ENCODE measurements around the gene KL. TPM values are rescaled to one million over a fixed set of nuclear protein-coding genes. Genes with fewer than 3 reads are reported as not detected.

Gene KL
- total RNA-seq, 2 donors from 2014 or later, result 0.09 TPM; not detected in 1

GRCh38 chr13:33033051-33033812, 17.0 kb downstream of the KL start:
- H3K27me3 Mint-ChIP-seq (ENCODE audit: insufficient read depth), result no peaks in the 10 kb centered on the region
- H3K27ac Mint-ChIP-seq, result no peak overlapping the region
- H3K9ac ChIP-seq (ENCODE audit: extremely low read depth, low read length, poor library complexity, severe bottlenecking), result no peak overlapping the region
- H3K4me1 ChIP-seq (ENCODE audit: control insufficient read depth, insufficient read depth, low read length), result no peaks in the 10 kb centered on the region
- no peaks in the 10 kb centered on the region for H3K36me3 ChIP-seq (ENCODE audit: control insufficient read depth, insufficient read depth, low read length)
- TF ChIP-seq CTCF (conservative IDR thresholded peaks at IDR 0.05), result no peak
- 93 to 97% methylated on average over 10 to 14 of the region's 14 CpGs for WGBS, 2 experiments (ENCODE audit: insufficient coverage in 1 of 2, insufficient read length in 1 of 2)
- no peaks in the 10 kb centered on the region for H3K36me3 Mint-ChIP-seq (ENCODE audit: low read depth)
- no peak overlapping the region for H3K27ac ChIP-seq (ENCODE audit: low read depth, low read length)
- no peak overlapping the region for H3K4me3 ChIP-seq (ENCODE audit: low read length)
- H3K4me3 Mint-ChIP-seq, result no peak overlapping the region
- H3K4me1 Mint-ChIP-seq, result peaks cover 6% of the 10 kb centered on the region
- no peaks in the 10 kb centered on the region for H3K27me3 ChIP-seq (ENCODE audit: control insufficient read depth, insufficient read depth, low read length, poor library complexity, severe bottlenecking)
- DNase-seq, result no peak
- H3K9me3 ChIP-seq (ENCODE audit: control insufficient read depth, low read length), result no peaks in the 10 kb centered on the region
- H3K9me3 Mint-ChIP-seq, result no peaks in the 10 kb centered on the region

- H3K36me3 Mint-ChIP-seq (ENCODE audit: low read depth), result no peaks in the 10 kb centered on the region
- DNase-seq, result no peak
- no peaks in the 10 kb centered on the region for H3K27me3 ChIP-seq (ENCODE audit: control insufficient read depth, insufficient read depth, low read length, poor library complexity, severe bottlenecking)
- no peaks in the 10 kb centered on the region for H3K27me3 Mint-ChIP-seq (ENCODE audit: insufficient read depth)
- H3K4me1 ChIP-seq (ENCODE audit: control insufficient read depth, insufficient read depth, low read length), result no peaks in the 10 kb centered on the region
- no peak overlapping the region for H3K27ac Mint-ChIP-seq
- H3K4me1 Mint-ChIP-seq, result peaks cover 6% of the 10 kb centered on the region
- no peaks in the 10 kb centered on the region for H3K9me3 Mint-ChIP-seq
- H3K4me3 Mint-ChIP-seq, result no peak overlapping the region
- H3K9me3 ChIP-seq (ENCODE audit: control insufficient read depth, low read length), result no peaks in the 10 kb centered on the region
- no peak for TF ChIP-seq CTCF (conservative IDR thresholded peaks at IDR 0.05)
- H3K4me3 ChIP-seq (ENCODE audit: low read length), result no peak overlapping the region
- H3K36me3 ChIP-seq (ENCODE audit: control insufficient read depth, insufficient read depth, low read length), result no peaks in the 10 kb centered on the region
- H3K9ac ChIP-seq (ENCODE audit: extremely low read depth, low read length, poor library complexity, severe bottlenecking), result no peak overlapping the region
- H3K27ac ChIP-seq (ENCODE audit: low read depth, low read length), result no peak overlapping the region
Measured at GRCh38 chr13:33033986-33034385, 17.8 kb downstream of the KL start.

- H3K9me3 Mint-ChIP-seq, result no peaks in the 10 kb centered on the region
- Histone ChIP-seq H3K4me1 (ENCODE audit: control insufficient read depth, insufficient read depth, low read length) (no peaks in the 10 kb centered on the region), H3K27ac (ENCODE audit: low read depth, low read length) (no peak overlapping the region), H3K9ac (ENCODE audit: extremely low read depth, low read length, poor library complexity, severe bottlenecking) (no peak overlapping the region), H3K36me3 (ENCODE audit: control insufficient read depth, insufficient read depth, low read length) (no peaks in the 10 kb centered on the region), H3K4me3 (ENCODE audit: low read length) (no peak overlapping the region), H3K27me3 (ENCODE audit: control insufficient read depth, insufficient read depth, low read length, poor library complexity, severe bottlenecking) (no peaks in the 10 kb centered on the region), H3K9me3 (ENCODE audit: control insufficient read depth, low read length) (no peaks in the 10 kb centered on the region)
- H3K36me3 Mint-ChIP-seq (ENCODE audit: low read depth), result no peaks in the 10 kb centered on the region
- TF ChIP-seq CTCF (conservative IDR thresholded peaks at IDR 0.05), result no peak
- H3K27me3 Mint-ChIP-seq (ENCODE audit: insufficient read depth), result no peaks in the 10 kb centered on the region
- no peak overlapping the region for H3K4me3 Mint-ChIP-seq
- WGBS, 2 experiments (ENCODE audit: insufficient coverage in 1 of 2, insufficient read length in 1 of 2), result 97% methylated on average over 5 of the region's 5 CpGs; no CpG with 5 or more reads in 1 of the 2 experiments
- no peak overlapping the region for H3K27ac Mint-ChIP-seq
- DNase-seq, result no peak
- H3K4me1 Mint-ChIP-seq, result peaks cover 8% of the 10 kb centered on the region
Measured at GRCh38 chr13:33034882-33035520, 18.8 kb downstream of the KL start.
